Sigmoid colon (tissue), 7 donors: ENCODE measurements around the gene ACOT13. TPM values are rescaled to one million over a fixed set of nuclear protein-coding genes. Genes with fewer than 3 reads are reported as not detected.

Experiments used
- DNase-seq: peaks from one replicate; pipeline ENCODE4 v3.0.0-alpha.2; 2019
- H3K27ac ChIP-seq, 4 donors: fragments of 200-600 bp; sonication (generic); one replicate each; pipeline ENCODE4 v1.5.1; 2016 to 2019; ENCODE audit warnings: mild to moderate bottlenecking in 1 of 4
- H3K27me3 ChIP-seq, 3 donors: fragments of 200-600 bp; sonication (generic); one replicate each; pipeline ENCODE4 v1.5.1; 2019; ENCODE audit warnings: mild to moderate bottlenecking in 1 of 3
- H3K36me3 ChIP-seq, 4 donors: fragments of 200-600 bp; sonication (generic); one replicate each; pipeline ENCODE4 v1.5.1; 2016 to 2019
- H3K4me1 ChIP-seq, 4 donors: fragments of 200-600 bp; sonication (generic); one replicate each; pipeline ENCODE4 v1.5.1; 2017 to 2019
- H3K4me3 ChIP-seq, 4 donors: fragments of 200-600 bp; sonication (generic); one replicate each; pipeline ENCODE4 v1.5.1; 2017 to 2019; ENCODE audit warnings: mild to moderate bottlenecking in 2 of 4, moderate library complexity in 1 of 4
- H3K9me3 ChIP-seq, 4 donors: fragments of 200-600 bp in 3 of 4; sonication (generic) in 3 of 4; one replicate each; pipeline versions ENCODE4 v1.5.1 to v1.6.1; 2013 to 2019
- EP300 ChIP-seq, 4 donors: sonication (generic); formaldehyde crosslinking; IDR thresholded peaks; one replicate each; pipeline ENCODE4 v1.6.1; 2017; ENCODE audit warnings: antibody characterized with exemption in 4 of 4
- POLR2A ChIP-seq, 2 donors: fragments of 450-650 bp; IDR thresholded peaks; one replicate each; pipeline ENCODE4 v1.6.1; 2016; ENCODE audit warnings: antibody characterized with exemption in 2 of 2, mild to moderate bottlenecking in 2 of 2, moderate library complexity in 2 of 2
- POLR2AphosphoS5 ChIP-seq, 4 donors: sonication (generic); formaldehyde crosslinking; IDR thresholded peaks; one replicate each; pipeline ENCODE4 v1.6.1; 2017; ENCODE audit warnings: antibody characterized with exemption in 4 of 4
- WGBS, 2 donors: extraction: QIAGEN DNeasy Blood & Tissue Kit; methylation state at CpG; one replicate each; pipeline ENCODE4 v1.1.7; 2013; 5-methylcytosine and 5-hydroxymethylcytosine counted together
- intact Hi-C: fragments of 100-400 bp; cut with DNase I; formaldehyde crosslinking; loops from one replicate; pipeline ENCODE4 v1.15.1; 2023
- polyA plus RNA-seq, 3 donors: library from polyadenylated mRNA; stranded (reverse); fragments of 200-250 nt; gene quantifications; one replicate each; pipeline ENCODE4 v1.2.3, GENCODE V29; 2013
- total RNA-seq, 4 donors: library from RNA; depleted of rRNA; stranded (reverse); fragments of >200 nt; gene quantifications; one replicate each; pipeline ENCODE4 v1.1.0, GENCODE V29; 2016
- TF ChIP-seq, protein P1 (sequence below), 4 experiments: fragments of 450-650 bp in 3 of 4; fragments of 200-600 bp in 1 of 4; IDR thresholded peaks; one replicate each; pipeline ENCODE4 v1.5.1; 2016 to 2019; ENCODE audit warnings: antibody characterized with exemption in 4 of 4, mild to moderate bottlenecking in 3 of 4, moderate library complexity in 2 of 4
- donor health status: healthy with polysubstance abuse.
- donor health status: Bipolar disorder and iron deficiency.
- donor health status: healthy.

The ACOT13 gene
- total and polyA plus RNA-seq, 7 donors = 5.3 to 48.6 (median 11.8) TPM

DNA sequence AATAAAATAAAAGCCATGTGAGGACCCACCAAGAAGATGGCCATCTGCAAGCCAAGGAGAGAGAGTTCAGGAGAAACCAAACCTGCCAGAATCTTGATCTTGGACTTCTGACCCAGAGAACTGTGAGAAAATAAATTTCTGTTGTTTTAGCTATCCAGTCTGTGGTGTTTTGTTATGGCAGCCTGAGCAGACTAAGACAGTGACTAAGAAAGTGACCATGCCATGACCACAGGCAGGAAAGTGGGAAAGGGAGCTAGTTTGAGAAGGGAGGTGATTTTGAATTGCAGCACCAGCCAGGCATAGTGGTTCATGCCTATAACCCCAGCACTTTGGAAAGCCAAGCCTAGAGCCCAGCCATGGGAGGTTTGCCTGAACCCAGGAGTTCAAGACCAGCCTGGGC is 74.0 kb downstream of the ACOT13 start:
- H3K9me3 ChIP-seq = no peaks in the 10 kb centered on the region
- peaks cover 0 to 3% (median 0%) of the 10 kb centered on the region in 4 donors for H3K4me1 ChIP-seq
- no peak overlapping the region for H3K27ac ChIP-seq
- H3K4me3 ChIP-seq = no peak overlapping the region
- H3K36me3 ChIP-seq = no peaks in the 10 kb centered on the region
- DNase-seq = no peak
- TF ChIP-seq, protein P1, sequence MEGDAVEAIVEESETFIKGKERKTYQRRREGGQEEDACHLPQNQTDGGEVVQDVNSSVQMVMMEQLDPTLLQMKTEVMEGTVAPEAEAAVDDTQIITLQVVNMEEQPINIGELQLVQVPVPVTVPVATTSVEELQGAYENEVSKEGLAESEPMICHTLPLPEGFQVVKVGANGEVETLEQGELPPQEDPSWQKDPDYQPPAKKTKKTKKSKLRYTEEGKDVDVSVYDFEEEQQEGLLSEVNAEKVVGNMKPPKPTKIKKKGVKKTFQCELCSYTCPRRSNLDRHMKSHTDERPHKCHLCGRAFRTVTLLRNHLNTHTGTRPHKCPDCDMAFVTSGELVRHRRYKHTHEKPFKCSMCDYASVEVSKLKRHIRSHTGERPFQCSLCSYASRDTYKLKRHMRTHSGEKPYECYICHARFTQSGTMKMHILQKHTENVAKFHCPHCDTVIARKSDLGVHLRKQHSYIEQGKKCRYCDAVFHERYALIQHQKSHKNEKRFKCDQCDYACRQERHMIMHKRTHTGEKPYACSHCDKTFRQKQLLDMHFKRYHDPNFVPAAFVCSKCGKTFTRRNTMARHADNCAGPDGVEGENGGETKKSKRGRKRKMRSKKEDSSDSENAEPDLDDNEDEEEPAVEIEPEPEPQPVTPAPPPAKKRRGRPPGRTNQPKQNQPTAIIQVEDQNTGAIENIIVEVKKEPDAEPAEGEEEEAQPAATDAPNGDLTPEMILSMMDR (IDR thresholded peaks at IDR 0.05) = no peak
- TF ChIP-seq POLR2AphosphoS5 (IDR thresholded peaks at IDR 0.05) (no peak), POLR2A (IDR thresholded peaks at IDR 0.05) (no peak), EP300 (IDR thresholded peaks at IDR 0.05) (no peak)
- no peaks in the 10 kb centered on the region for H3K27me3 ChIP-seq
- intact Hi-C loops = no loop called here

DNA sequence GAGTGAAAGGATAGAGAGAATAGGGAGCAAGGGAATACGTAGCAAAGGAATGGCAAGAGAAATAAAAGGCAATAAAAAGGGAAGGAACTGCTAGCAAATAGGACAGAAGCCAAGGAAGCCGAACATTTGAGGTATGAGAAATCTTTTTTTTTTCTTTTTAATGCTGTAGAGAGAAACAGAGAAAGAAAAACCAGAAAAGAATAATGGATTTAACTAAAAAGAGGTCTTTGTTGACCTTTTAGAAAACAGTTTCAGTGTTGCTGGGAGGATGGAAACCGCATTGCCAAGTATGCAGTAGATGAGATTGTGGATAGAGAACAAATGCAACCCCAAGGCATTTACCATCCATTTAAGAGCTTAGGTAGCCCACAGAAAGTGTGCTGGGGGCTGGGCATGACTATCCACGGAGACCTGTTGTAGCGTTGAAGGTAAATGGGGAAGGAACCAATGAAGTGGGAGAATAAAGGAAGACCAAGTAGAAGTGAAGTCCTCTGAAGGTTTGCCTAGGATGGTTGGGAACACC is 75.4 kb downstream of the ACOT13 start:
- Histone ChIP-seq H3K27me3 (no peaks in the 10 kb centered on the region), H3K4me3 (no peak overlapping the region), H3K9me3 (no peaks in the 10 kb centered on the region), H3K4me1 (peaks cover 0 to 3% (median 0%) of the 10 kb centered on the region in 4 donors), H3K36me3 (no peaks in the 10 kb centered on the region), H3K27ac (peak overlapping the region in 3 of 4 donors; percentile 15 to 71 (median 60))
- 81 to 87% methylated on average over 5 of the region's 5 CpGs for WGBS, 2 donors
- TF ChIP-seq, protein P1 (IDR thresholded peaks at IDR 0.05) = no peak
- TF ChIP-seq EP300 (IDR thresholded peaks at IDR 0.05) (no peak), POLR2A (IDR thresholded peaks at IDR 0.05) (no peak), POLR2AphosphoS5 (IDR thresholded peaks at IDR 0.05) (no peak)
- intact Hi-C loops = no loop called here
- no peak for DNase-seq

DNA sequence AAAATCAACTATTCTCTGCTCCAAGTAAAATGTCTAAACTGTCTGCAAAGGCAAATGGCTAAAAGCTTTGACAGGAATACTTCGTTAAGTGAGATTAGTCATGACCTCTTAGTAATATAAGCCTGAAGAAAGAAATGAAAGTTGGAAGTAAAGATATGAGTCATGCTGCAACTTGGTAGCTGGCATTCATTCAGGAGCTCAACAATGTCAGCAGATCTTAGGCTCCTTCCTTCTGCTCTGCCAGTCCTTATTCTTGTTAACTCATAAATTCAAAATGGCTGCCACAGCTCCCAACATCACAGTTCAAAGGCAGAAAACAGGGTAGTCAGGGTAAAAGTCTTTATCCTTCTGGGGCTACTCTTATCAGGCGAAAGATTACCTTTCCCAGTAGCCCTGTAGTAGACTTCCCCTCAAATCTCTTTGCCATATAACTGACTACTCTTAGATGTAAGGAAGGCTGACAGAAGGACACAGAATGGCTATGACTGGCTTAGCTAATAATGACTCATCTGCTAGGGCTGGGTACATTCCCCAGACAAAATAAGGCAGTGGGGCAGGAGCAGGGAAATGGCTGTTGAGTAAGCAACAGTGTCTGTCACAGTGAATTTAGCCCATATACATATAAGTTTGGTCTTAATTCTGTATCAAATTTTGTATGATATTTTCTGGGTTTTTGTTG is 76.5 kb downstream of the ACOT13 start:
- intact Hi-C loops = no loop called here
- TF ChIP-seq POLR2AphosphoS5 (IDR thresholded peaks at IDR 0.05) (peak in 1 of 4 donors; percentile 10), EP300 (IDR thresholded peaks at IDR 0.05) (no peak)
- no peak for DNase-seq
- H3K4me3 ChIP-seq = no peak overlapping the region
- no peaks in the 10 kb centered on the region for H3K27me3 ChIP-seq
- no peaks in the 10 kb centered on the region for H3K36me3 ChIP-seq
- no peaks in the 10 kb centered on the region for H3K9me3 ChIP-seq
- H3K4me1 ChIP-seq = peaks cover 0 to 3% (median 0%) of the 10 kb centered on the region in 4 donors
- H3K27ac ChIP-seq = peak overlapping the region; percentile 15 to 71 (median 56)
- 67 to 71% methylated on average over 2 of the region's 2 CpGs for WGBS, 2 donors

DNA sequence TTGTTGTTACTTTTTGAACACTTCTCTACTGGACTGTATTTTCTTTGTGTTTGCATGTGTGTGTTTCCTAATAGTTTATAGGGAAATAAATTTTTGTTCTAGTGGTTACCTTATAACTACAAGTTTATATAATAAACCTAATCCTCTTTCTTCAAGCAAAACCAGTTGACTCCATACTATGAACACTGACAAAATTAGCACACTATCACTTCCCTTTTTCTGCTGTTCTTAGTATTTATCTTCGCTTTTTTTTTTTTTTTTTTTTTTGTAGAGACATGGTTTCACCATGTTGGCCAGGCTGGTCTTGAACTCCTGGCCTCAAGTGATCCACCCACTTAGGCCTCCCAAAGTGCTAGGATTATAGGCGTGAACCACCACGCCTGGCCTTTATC is 77.1 kb downstream of the ACOT13 start:
- Histone ChIP-seq H3K27me3 (no peaks in the 10 kb centered on the region), H3K4me1 (peaks cover 0 to 3% (median 0%) of the 10 kb centered on the region in 4 donors), H3K4me3 (no peak overlapping the region), H3K36me3 (no peaks in the 10 kb centered on the region), H3K27ac (peak overlapping the region in 2 of 4 donors; percentile 60 to 71), H3K9me3 (no peaks in the 10 kb centered on the region)
- 74 to 84% methylated on average over 3 of the region's 3 CpGs for WGBS, 2 donors
- no peak for TF ChIP-seq EP300 (IDR thresholded peaks at IDR 0.05)
- TF ChIP-seq, protein P1 (IDR thresholded peaks at IDR 0.05) = no peak
- intact Hi-C loops = no loop called here
- no peak for DNase-seq

DNA sequence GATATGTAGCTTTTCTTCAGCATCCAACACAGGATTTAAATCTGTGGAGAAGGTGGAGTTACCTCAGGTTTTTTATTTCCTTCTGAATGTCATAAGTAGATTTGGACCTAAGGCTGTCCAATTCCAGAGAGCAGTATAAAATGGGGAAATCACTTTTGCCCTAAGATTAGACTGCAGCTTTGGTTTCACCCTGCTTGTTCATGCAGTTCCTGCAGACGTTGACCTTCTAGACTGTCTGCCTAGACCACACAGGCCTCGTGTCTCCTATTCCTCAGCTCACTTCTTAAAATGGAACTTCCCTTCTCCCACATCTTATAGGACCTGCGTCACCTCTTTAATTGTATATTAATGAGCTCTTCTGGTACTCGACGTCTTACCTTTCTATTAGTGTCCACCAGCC is 78.0 kb downstream of the ACOT13 start:
- TF ChIP-seq POLR2A (IDR thresholded peaks at IDR 0.05) = no peak
- TF ChIP-seq, protein P1 (IDR thresholded peaks at IDR 0.05) = no peak
- TF ChIP-seq EP300 (IDR thresholded peaks at IDR 0.05) = no peak
- no peak for TF ChIP-seq POLR2AphosphoS5 (IDR thresholded peaks at IDR 0.05)
- Histone ChIP-seq H3K27me3 (no peaks in the 10 kb centered on the region), H3K4me1 (peaks cover 0 to 3% (median 0%) of the 10 kb centered on the region in 4 donors), H3K9me3 (no peaks in the 10 kb centered on the region), H3K27ac (peak overlapping the region in 1 of 4 donors; percentile 34), H3K36me3 (no peaks in the 10 kb centered on the region), H3K4me3 (no peak overlapping the region)
- intact Hi-C loops = no loop called here
- WGBS, 2 donors = 70 to 87% methylated on average over 5 of the region's 5 CpGs
- DNase-seq = no peak
